Body of pancreas (tissue), 4 donors: ENCODE results near the gene TDRD7. TPM values are rescaled to one million over a fixed set of nuclear protein-coding genes. Genes with fewer than 3 reads are reported as not detected.

Source experiments
- ATAC-seq: fragments of 150-250 bp; one replicate; pipeline ENCODE4 v1.9.1; 2016
- DNase-seq, 4 donors: peaks; one replicate each; pipeline ENCODE4 v3.0.0-alpha.2; 2019
- H3K27ac ChIP-seq, 4 donors: fragments of 200-600 bp; sonication (generic); 1 replicate in 3 of 4; 2 replicates in 1 of 4; pipeline versions ENCODE4 v1.5.1 to v1.6.1; 2016 to 2019; ENCODE audit warnings: mild to moderate bottlenecking in 1 of 4, mixed read lengths in 1 of 4, moderate library complexity in 1 of 4
- H3K27me3 ChIP-seq, 2 donors: fragments of 200-600 bp; sonication (generic); one replicate each; pipeline ENCODE4 v1.6.0; 2016; ENCODE audit warnings: mild to moderate bottlenecking in 1 of 2
- H3K36me3 ChIP-seq, 2 donors: fragments of 200-600 bp; sonication (generic); replicated peaks in 1 of 2; 2 replicates each; pipeline ENCODE4 v1.5.1; 2016; ENCODE audit warnings: low read depth in 2 of 2; ENCODE audit not compliant: insufficient read depth in 1 of 2
- H3K4me1 ChIP-seq: fragments of 200-600 bp; sonication (generic); one replicate; pipeline ENCODE4 v1.6.0; 2016
- H3K4me3 ChIP-seq, 2 donors: fragments of 200-600 bp; sonication (generic); 1 replicate in 1 of 2; 2 replicates in 1 of 2; pipeline ENCODE4 v1.5.1; 2016 to 2019
- H3K9me3 ChIP-seq, 3 donors: fragments of 200-600 bp; sonication (generic); 1 replicate in 2 of 3; 2 replicates in 1 of 3; pipeline ENCODE4 v1.5.1; 2016
- POLR2A ChIP-seq, 3 donors: fragments of 450-650 bp; IDR thresholded peaks; one replicate each; pipeline ENCODE4 v1.6.1; 2016; ENCODE audit warnings: antibody characterized with exemption in 3 of 3, mild to moderate bottlenecking in 2 of 3
- WGBS, 2 donors: methylation state at CpG; one replicate each; pipeline ENCODE4 v1.1.5; 2017; 5-methylcytosine and 5-hydroxymethylcytosine counted together
- intact Hi-C: fragments of 100-400 bp; cut with DNase I; formaldehyde crosslinking; loops from one replicate; pipeline ENCODE4 v1.15.1; 2023
- total RNA-seq, 2 donors: library from RNA; depleted of rRNA; stranded (reverse); fragments of >200 nt; gene quantifications; one replicate each; pipeline ENCODE4 v1.1.0, GENCODE V29; 2016
- TF ChIP-seq, protein P1 (sequence below), 7 experiments: fragments of 450-650 bp in 4 of 7; fragments of 200-600 bp in 3 of 7; sonication (generic) in 3 of 7; IDR thresholded peaks; one replicate each; pipeline ENCODE4 v1.5.1; 2016 to 2019; ENCODE audit warnings: antibody characterized with exemption in 7 of 7

The TDRD7 gene
- total RNA-seq, 2 donors from 2014 or later = 2.3 to 7.5 TPM

DNA sequence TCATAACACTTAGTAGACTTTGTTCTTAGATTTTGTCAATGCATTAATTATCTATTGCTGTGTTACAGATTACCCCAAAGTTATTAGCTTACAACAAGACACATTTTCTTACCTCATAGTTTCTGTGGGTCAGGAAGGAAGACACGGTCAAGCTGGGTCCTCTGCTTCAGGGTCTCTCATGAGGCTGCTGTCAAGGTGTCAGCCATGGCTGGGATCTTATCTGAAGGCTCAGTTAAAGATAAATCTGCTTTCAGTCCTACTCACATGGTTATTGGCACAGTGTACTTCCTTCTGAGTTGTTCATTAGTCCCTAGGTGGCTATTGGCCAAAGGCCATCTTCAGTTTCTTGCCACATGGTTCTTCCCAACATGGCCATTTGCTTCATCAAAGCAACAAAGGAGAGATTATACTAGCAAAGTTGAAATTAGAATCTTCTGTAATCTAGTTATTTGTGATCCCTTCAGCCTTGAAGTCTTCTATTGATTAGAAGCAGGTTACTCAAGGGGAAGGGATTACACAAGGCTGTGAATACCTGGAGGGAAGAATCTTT is 25.2 kb downstream of the TDRD7 start:
- intact Hi-C loops = no loop called here
- H3K27me3 ChIP-seq = no peaks in the 10 kb centered on the region
- DNase-seq (no peak), ATAC-seq (no peak)
- H3K36me3 ChIP-seq = peaks cover 4 to 6% of the 10 kb centered on the region in 2 donors
- TF ChIP-seq, protein P1, sequence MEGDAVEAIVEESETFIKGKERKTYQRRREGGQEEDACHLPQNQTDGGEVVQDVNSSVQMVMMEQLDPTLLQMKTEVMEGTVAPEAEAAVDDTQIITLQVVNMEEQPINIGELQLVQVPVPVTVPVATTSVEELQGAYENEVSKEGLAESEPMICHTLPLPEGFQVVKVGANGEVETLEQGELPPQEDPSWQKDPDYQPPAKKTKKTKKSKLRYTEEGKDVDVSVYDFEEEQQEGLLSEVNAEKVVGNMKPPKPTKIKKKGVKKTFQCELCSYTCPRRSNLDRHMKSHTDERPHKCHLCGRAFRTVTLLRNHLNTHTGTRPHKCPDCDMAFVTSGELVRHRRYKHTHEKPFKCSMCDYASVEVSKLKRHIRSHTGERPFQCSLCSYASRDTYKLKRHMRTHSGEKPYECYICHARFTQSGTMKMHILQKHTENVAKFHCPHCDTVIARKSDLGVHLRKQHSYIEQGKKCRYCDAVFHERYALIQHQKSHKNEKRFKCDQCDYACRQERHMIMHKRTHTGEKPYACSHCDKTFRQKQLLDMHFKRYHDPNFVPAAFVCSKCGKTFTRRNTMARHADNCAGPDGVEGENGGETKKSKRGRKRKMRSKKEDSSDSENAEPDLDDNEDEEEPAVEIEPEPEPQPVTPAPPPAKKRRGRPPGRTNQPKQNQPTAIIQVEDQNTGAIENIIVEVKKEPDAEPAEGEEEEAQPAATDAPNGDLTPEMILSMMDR (IDR thresholded peaks at IDR 0.05) = no peak
- TF ChIP-seq POLR2A (IDR thresholded peaks at IDR 0.05) = no peak
- H3K4me3 ChIP-seq = no peak overlapping the region
- WGBS, 2 donors = 47 to 48% methylated on average over 1 of the region's 1 CpG
- H3K4me1 ChIP-seq = peaks cover 7% of the 10 kb centered on the region
- no peaks in the 10 kb centered on the region for H3K9me3 ChIP-seq
- H3K27ac ChIP-seq = no peak overlapping the region

DNA sequence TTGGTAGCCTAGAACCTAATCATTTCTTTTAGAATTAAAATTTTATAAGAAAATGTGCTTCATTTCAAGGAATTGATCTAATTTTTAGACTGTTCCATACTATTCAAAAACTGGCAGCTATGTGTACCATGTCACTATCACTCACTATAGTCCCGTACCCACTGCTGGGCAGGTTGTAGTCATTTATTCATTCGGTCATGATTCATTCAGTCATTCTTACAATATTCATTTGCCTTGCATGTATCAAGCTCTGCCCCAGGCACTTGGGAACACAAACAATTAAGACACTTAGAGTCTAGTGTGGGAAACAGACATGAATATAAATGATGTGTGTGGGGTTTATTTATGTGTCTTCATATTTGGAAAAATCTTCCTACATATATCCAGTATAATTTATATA is 26.4 kb downstream of the TDRD7 start:
- Histone ChIP-seq H3K9me3 (no peaks in the 10 kb centered on the region), H3K27me3 (no peaks in the 10 kb centered on the region), H3K4me3 (no peak overlapping the region), H3K36me3 (peaks cover 0 to 6% of the 10 kb centered on the region in 2 donors), H3K4me1 (peaks cover 7% of the 10 kb centered on the region), H3K27ac (no peak overlapping the region)
- ATAC-seq = no peak
- WGBS, 2 donors = 91 to 96% methylated on average over 2 of the region's 2 CpGs
- TF ChIP-seq, protein P1 (IDR thresholded peaks at IDR 0.05) = no peak
- no peak for TF ChIP-seq POLR2A (IDR thresholded peaks at IDR 0.05)
- DNase-seq = no peak
- intact Hi-C loops = no loop called here

DNA sequence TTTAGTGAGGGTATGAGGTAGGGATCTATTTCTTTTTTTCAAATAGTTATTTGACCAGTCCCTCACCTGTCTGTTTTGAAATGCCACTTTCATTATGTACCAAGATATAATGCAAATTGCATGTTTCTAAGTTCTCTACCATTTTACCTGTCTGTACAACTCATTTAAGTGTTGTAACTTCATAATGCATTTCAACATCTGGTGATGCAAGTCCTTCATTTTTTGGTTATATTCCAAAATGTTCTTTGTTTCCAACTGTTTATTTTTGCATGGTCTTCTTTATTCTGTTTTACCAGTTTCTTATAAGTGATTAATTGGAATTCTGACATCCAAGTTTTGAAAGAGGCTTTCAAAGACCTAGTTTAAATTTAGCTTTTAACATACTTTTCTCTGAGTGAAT is 26.8 kb downstream of the TDRD7 start:
- Histone ChIP-seq H3K27me3 (no peaks in the 10 kb centered on the region), H3K4me1 (peaks cover 7% of the 10 kb centered on the region), H3K27ac (no peak overlapping the region), H3K36me3 (peaks cover 0 to 6% of the 10 kb centered on the region in 2 donors), H3K9me3 (no peaks in the 10 kb centered on the region), H3K4me3 (no peak overlapping the region)
- no peak for TF ChIP-seq POLR2A (IDR thresholded peaks at IDR 0.05)
- TF ChIP-seq, protein P1 (IDR thresholded peaks at IDR 0.05) = no peak
- intact Hi-C loops = no loop called here
- no peak for DNase-seq
- ATAC-seq = no peak

DNA sequence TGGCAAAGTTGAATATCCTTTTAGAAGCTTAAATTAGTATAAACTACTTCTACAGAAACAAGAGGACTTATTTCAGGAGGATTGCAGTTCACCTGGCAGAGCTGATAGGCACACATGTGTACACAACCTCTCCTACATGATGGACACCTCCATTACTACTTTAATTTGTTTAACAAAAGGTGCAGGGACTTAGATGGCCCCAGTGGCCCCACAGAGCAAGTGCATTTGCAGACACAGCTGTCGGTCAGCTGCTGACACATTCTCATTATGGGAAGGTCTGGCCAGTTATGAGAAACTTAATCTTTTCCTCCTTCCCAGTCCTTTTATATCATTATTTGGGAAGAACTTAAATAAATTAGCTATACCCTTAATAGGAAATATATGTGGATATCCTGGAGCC is 28.3 kb downstream of the TDRD7 start:
- Histone ChIP-seq H3K27ac (no peak overlapping the region), H3K9me3 (no peaks in the 10 kb centered on the region), H3K4me3 (no peak overlapping the region), H3K4me1 (peaks cover 7% of the 10 kb centered on the region), H3K36me3 (peaks cover 0 to 6% of the 10 kb centered on the region in 2 donors), H3K27me3 (no peaks in the 10 kb centered on the region)
- no peak for TF ChIP-seq POLR2A (IDR thresholded peaks at IDR 0.05)
- TF ChIP-seq, protein P1 (IDR thresholded peaks at IDR 0.05) = no peak
- intact Hi-C loops = no loop called here
- DNase-seq (no peak), ATAC-seq (no peak)
- WGBS, 2 donors = 63 to 83% methylated on average over 1 of the region's 1 CpG

DNA sequence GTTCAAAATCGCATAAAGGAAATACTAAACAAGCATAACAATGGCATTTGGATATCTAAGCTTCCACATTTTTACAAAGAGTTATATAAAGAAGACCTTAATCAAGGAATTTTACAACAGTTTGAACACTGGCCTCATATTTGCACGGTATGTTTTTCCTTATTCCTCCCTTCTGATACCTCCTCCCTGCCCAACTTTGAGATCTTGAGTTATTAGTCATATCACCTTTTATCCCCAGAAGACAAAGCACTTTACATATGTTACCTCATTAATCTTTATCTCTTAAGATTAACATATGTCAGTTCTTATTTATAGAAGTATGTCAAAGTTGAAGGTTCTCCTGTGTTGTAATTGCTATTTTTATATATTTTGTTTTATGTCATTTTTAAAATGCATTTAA is 29.8 kb downstream of the TDRD7 start:
- peaks cover 7% of the 10 kb centered on the region for H3K4me1 ChIP-seq
- H3K27ac ChIP-seq = no peak overlapping the region
- 76% methylated on average over 2 of the region's 2 CpGs for WGBS, 2 donors
- ATAC-seq (no peak), DNase-seq (no peak)
- no peak for TF ChIP-seq POLR2A (IDR thresholded peaks at IDR 0.05)
- TF ChIP-seq, protein P1 (IDR thresholded peaks at IDR 0.05) = no peak
- H3K36me3 ChIP-seq = peaks cover 0 to 9% of the 10 kb centered on the region in 2 donors
- intact Hi-C loops = no loop called here
- no peaks in the 10 kb centered on the region for H3K9me3 ChIP-seq
- no peak overlapping the region for H3K4me3 ChIP-seq
- no peaks in the 10 kb centered on the region for H3K27me3 ChIP-seq
